Uterus (tissue), 2 donors: ENCODE measurements around the gene RAN.

Experiments used
- POLR2A ChIP-seq, 2 donors: fragments of 450-650 bp; IDR thresholded peaks; one replicate each; pipeline ENCODE4 v1.6.1; 2016; ENCODE audit warnings: antibody characterized with exemption in 2 of 2, mild to moderate bottlenecking in 1 of 2, moderate library complexity in 1 of 2
- TF ChIP-seq, protein P1 (sequence below), 4 experiments: fragments of 200-600 bp in 2 of 4; fragments of 450-650 bp in 2 of 4; sonication (generic) in 2 of 4; IDR thresholded peaks; one replicate each; pipeline ENCODE4 v1.5.1; 2016 to 2019; ENCODE audit warnings: antibody characterized with exemption in 4 of 4, mild to moderate bottlenecking in 2 of 4, moderate library complexity in 1 of 4

DNA sequence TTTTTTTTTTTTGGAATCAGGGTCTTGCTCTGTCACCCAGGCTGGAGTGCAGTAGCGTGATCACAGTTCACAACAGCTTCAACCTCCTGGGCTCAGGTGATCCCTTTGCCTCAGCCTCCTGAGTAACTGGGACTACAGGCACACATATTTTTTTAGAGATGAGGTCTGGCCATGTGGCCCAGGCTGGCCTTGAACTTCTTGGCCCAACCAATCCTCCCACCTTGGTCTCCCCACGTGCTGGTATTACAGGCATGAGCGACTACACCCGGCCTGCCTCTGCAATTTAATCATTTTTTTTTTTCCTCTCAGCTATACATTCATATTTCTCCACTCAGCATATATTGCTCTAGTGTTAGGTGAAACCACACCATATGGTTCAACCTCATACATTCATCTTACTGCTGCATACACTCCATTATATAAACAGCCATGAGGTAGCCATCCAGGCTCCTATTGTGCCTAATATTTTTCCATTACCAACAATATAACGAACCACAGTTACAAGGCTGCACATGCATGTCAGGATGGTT lies 39.9 kb upstream of the RAN start:
- TF ChIP-seq, protein P1, sequence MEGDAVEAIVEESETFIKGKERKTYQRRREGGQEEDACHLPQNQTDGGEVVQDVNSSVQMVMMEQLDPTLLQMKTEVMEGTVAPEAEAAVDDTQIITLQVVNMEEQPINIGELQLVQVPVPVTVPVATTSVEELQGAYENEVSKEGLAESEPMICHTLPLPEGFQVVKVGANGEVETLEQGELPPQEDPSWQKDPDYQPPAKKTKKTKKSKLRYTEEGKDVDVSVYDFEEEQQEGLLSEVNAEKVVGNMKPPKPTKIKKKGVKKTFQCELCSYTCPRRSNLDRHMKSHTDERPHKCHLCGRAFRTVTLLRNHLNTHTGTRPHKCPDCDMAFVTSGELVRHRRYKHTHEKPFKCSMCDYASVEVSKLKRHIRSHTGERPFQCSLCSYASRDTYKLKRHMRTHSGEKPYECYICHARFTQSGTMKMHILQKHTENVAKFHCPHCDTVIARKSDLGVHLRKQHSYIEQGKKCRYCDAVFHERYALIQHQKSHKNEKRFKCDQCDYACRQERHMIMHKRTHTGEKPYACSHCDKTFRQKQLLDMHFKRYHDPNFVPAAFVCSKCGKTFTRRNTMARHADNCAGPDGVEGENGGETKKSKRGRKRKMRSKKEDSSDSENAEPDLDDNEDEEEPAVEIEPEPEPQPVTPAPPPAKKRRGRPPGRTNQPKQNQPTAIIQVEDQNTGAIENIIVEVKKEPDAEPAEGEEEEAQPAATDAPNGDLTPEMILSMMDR (IDR thresholded peaks at IDR 0.05): no peak
- no peak for TF ChIP-seq POLR2A (IDR thresholded peaks at IDR 0.05)
